ENCODE measurements around the gene DDX47. TPM values are rescaled to one million over a fixed set of nuclear protein-coding genes. Genes with fewer than 3 reads are reported as not detected.

Gene DDX47
- total RNA-seq, result 87.1 and 87.6 TPM in 2 replicates

- intact Hi-C loops (cut with micrococcal nuclease), result loop anchor here (1.0 to 10.0 kb wide), 14 partner anchors 24 to 1961 kb away; partner anchors contain the start of genes BORCS5, GPR19, GPRC5A and HEBP1
Observed at GRCh38 chr12:12813120-12814101, at the start of gene DDX47. Gene DDX47 (plus strand): TSS chr12:12813346. CDS start chr12:12813368, 22 bp downstream.

- intact Hi-C loops (cut with micrococcal nuclease), result no loop called here
Observed at GRCh38 chr12:12764824-12765223, 48.3 kb upstream of the DDX47 start.

GRCh38 chr12:12770262-12770661 is 42.9 kb upstream of the DDX47 start:
- intact Hi-C loops (cut with micrococcal nuclease), result no loop called here

GRCh38 chr12:12774791-12775190 is 38.4 kb upstream of the DDX47 start:
- intact Hi-C loops (cut with micrococcal nuclease), result no loop called here

- intact Hi-C loops (cut with micrococcal nuclease), result no loop called here
Observed at GRCh38 chr12:12776261-12776660, 36.9 kb upstream of the DDX47 start.

- intact Hi-C loops (cut with micrococcal nuclease), result no loop called here
Observed at GRCh38 chr12:12777092-12777491, 36.1 kb upstream of the DDX47 start.

GRCh38 chr12:12779007-12779406 is 34.1 kb upstream of the DDX47 start:
- intact Hi-C loops (cut with micrococcal nuclease), result no loop called here

GRCh38 chr12:12779529-12779928 is 33.6 kb upstream of the DDX47 start:
- intact Hi-C loops (cut with micrococcal nuclease), result no loop called here

GRCh38 chr12:12784116-12784515 is 29.0 kb upstream of the DDX47 start:
- intact Hi-C loops (cut with micrococcal nuclease), result no loop called here

GRCh38 chr12:12784911-12785814 is 28.0 kb upstream of the DDX47 start, which contains the start of gene APOLD1:
Gene APOLD1 (plus strand): TSS chr12:12785659. CDS start chr12:12785692, 33 bp downstream.
- intact Hi-C loops (cut with micrococcal nuclease), result loop anchor here (5.0 kb wide), 2 partner anchors 223 to 257 kb away; partner anchors contain the start of genes DUSP16 and FAM234B

- intact Hi-C loops (cut with micrococcal nuclease), result loop anchor here (1.0 to 5.0 kb wide), 4 partner anchors 224 to 410 kb away; partner anchors contain the start of genes DUSP16 and FAM234B
Observed at GRCh38 chr12:12786351-12786705, 26.8 kb upstream of the DDX47 start.

- intact Hi-C loops (cut with micrococcal nuclease), result loop anchor here (1.0 to 5.0 kb wide), 4 partner anchors 225 to 411 kb away; partner anchors contain the start of genes DUSP16 and FAM234B
Observed at GRCh38 chr12:12786706-12787601, 26.2 kb upstream of the DDX47 start.

- intact Hi-C loops (cut with micrococcal nuclease), result loop anchor here (1.0 to 5.0 kb wide), 12 partner anchors 15 to 431 kb away; partner anchors contain the start of genes BORCS5, DDX47, DUSP16 and FAM234B
Observed at GRCh38 chr12:12788131-12788530, 25.0 kb upstream of the DDX47 start.

- intact Hi-C loops (cut with micrococcal nuclease), result loop anchor here (1.0 to 5.0 kb wide), 13 partner anchors 14 to 432 kb away; partner anchors contain the start of genes BORCS5, DDX47, DUSP16 and FAM234B
Observed at GRCh38 chr12:12788675-12789368, 24.3 kb upstream of the DDX47 start.

GRCh38 chr12:12790956-12791355 is 22.2 kb upstream of the DDX47 start:
- intact Hi-C loops (cut with micrococcal nuclease), result no loop called here

GRCh38 chr12:12791756-12792369 is 21.3 kb upstream of the DDX47 start:
- intact Hi-C loops (cut with micrococcal nuclease), result no loop called here

GRCh38 chr12:12792421-12792820 is 20.7 kb upstream of the DDX47 start:
- intact Hi-C loops (cut with micrococcal nuclease), result no loop called here

GRCh38 chr12:12794686-12795085 is 18.5 kb upstream of the DDX47 start:
- intact Hi-C loops (cut with micrococcal nuclease), result no loop called here

- intact Hi-C loops (cut with micrococcal nuclease), result no loop called here
Observed at GRCh38 chr12:12796171-12796570, 17.0 kb upstream of the DDX47 start.
